ENCODE results near the gene DSG2. TPM values are rescaled to one million over a fixed set of nuclear protein-coding genes. Genes with fewer than 3 reads are reported as not detected.

DSG2 gene
- total RNA-seq, 1 experiment from 2014 or later: 123 TPM

- POLR2A ChIA-PET: no interaction called here
- intact Hi-C loops (cut with micrococcal nuclease): no loop called here
These were observed 40.9 kb downstream of the DSG2 start for GRCh38 chr18:31538837-31539236.

GRCh38 chr18:31546476-31546875 is 48.5 kb downstream of the DSG2 start:
- no peak overlapping the region for H3K27ac ChIP-seq (ENCODE audit: low read depth, low read length)

More at GRCh38 chr18:31538837-31539236, 40.9 kb downstream of the DSG2 start:
- no peaks in the 10 kb centered on the region for H3K27me3 ChIP-seq (ENCODE audit: insufficient read depth, low read length)
- H4K20me1 ChIP-seq (ENCODE audit: insufficient read depth): no peaks in the 10 kb centered on the region
- no peak overlapping the region for H3K4me2 ChIP-seq (ENCODE audit: low read length)
- H3K9me3 ChIP-seq (ENCODE audit: control insufficient read depth in 1 of 2, insufficient read depth in 1 of 2, low read depth in 1 of 2, low read length in 2 of 2): no peaks in the 10 kb centered on the region
- no TSS peak for BruUV-seq (replicated peaks)
- H3K36me3 ChIP-seq (ENCODE audit: control insufficient read depth in 1 of 2, insufficient read depth in 2 of 2, low read length in 2 of 2): peaks cover 49 to 59% of the 10 kb centered on the region in 2 experiments
- H3K4me3 ChIP-seq (replicated peaks in 1 of 2; ENCODE audit: low read depth in 1 of 2, low read length in 2 of 2): no peak overlapping the region
- no peak overlapping the region for H3K9ac ChIP-seq (ENCODE audit: low read length)
- H3K27ac ChIP-seq (ENCODE audit: low read depth, low read length): no peak overlapping the region
- TF ChIP-seq FOSL1 (IDR thresholded peaks at IDR 0.05; ENCODE audit: low read depth): no peak
- TF ChIP-seq TCF7L2 (IDR thresholded peaks at IDR 0.05; ENCODE audit: borderline replicate concordance, extremely low read depth, insufficient read depth, insufficient read length): no peak
- H2AFZ ChIP-seq (ENCODE audit: low read depth, low read length, poor library complexity, severe bottlenecking): no peak overlapping the region
- DNase-seq (ENCODE audit: low read depth, low spot score) (no peak), ATAC-seq (no peak)
- RAD21 ChIA-PET (ENCODE audit: low non-redundant PET in 1 of 2, low total read pairs in 2 of 2, uncharacterized antibody in 2 of 2, unreplicated experiment in 2 of 2): no interaction called here
- H3K9me2 ChIP-seq (ENCODE audit: insufficient read depth): no peaks in the 10 kb centered on the region
- H3K4me1 ChIP-seq (ENCODE audit: control insufficient read depth in 1 of 2, insufficient read depth in 2 of 2, low read length in 2 of 2): no peaks in the 10 kb centered on the region
- H3K79me2 ChIP-seq (ENCODE audit: insufficient read depth, low read length): no peaks in the 10 kb centered on the region
- CTCF ChIA-PET: no interaction called here

More at GRCh38 chr18:31546476-31546875, 48.5 kb downstream of the DSG2 start:
- RAD21 ChIA-PET (ENCODE audit: low non-redundant PET in 1 of 2, low total read pairs in 2 of 2, uncharacterized antibody in 2 of 2, unreplicated experiment in 2 of 2): no interaction called here
- no peak overlapping the region for H3K9ac ChIP-seq (ENCODE audit: low read length)
- no peaks in the 10 kb centered on the region for H4K20me1 ChIP-seq (ENCODE audit: insufficient read depth)
- no peak for DNase-seq (ENCODE audit: low read depth, low spot score)
- TF ChIP-seq FOSL1 (IDR thresholded peaks at IDR 0.05; ENCODE audit: low read depth) (no peak), REST (IDR thresholded peaks at IDR 0.05; ENCODE audit: low read depth) (no peak), MAX (IDR thresholded peaks at IDR 0.05) (no peak), ZNF274 (IDR thresholded peaks at IDR 0.05; ENCODE audit: low read depth, low read length) (no peak), YY1 (IDR thresholded peaks at IDR 0.05; ENCODE audit: extremely low read depth, insufficient replicate concordance, low read depth, low read length) (no peak), SIN3A (IDR thresholded peaks at IDR 0.05; ENCODE audit: low read depth) (no peak), TCF7L2 (IDR thresholded peaks at IDR 0.05; ENCODE audit: borderline replicate concordance, extremely low read depth, insufficient read depth, insufficient read length) (no peak), EGR1 (IDR thresholded peaks at IDR 0.05; ENCODE audit: low read depth) (no peak), CEBPB (IDR thresholded peaks at IDR 0.05; ENCODE audit: low read depth) (no peak), ZFX (IDR thresholded peaks at IDR 0.05) (no peak), POLR2AphosphoS5 (IDR thresholded peaks at IDR 0.05; ENCODE audit: low read depth, low read length) (no peak), POLR2A (IDR thresholded peaks at IDR 0.05; ENCODE audit: borderline replicate concordance, extremely low read depth, insufficient read depth, insufficient read length) (no peak), EZH2phosphoT487 (IDR thresholded peaks at IDR 0.05; ENCODE audit: borderline replicate concordance) (no peak), CTCF (IDR thresholded peaks at IDR 0.05 in 2 of 3, conservative IDR thresholded peaks at IDR 0.05 in 1 of 3; ENCODE audit: borderline replicate concordance in 1 of 3, insufficient read depth in 1 of 3, low read depth in 2 of 3, low read length in 2 of 3) (no peak), RAD21 (IDR thresholded peaks at IDR 0.05; ENCODE audit: low read depth) (no peak), JUND (IDR thresholded peaks at IDR 0.05) (no peak)
- H3K36me3 ChIP-seq (ENCODE audit: control insufficient read depth in 1 of 2, insufficient read depth in 2 of 2, low read length in 2 of 2): peaks cover 25 to 42% of the 10 kb centered on the region in 2 experiments
- H3K79me2 ChIP-seq (ENCODE audit: insufficient read depth, low read length): no peaks in the 10 kb centered on the region
- H3K4me2 ChIP-seq (ENCODE audit: low read length): no peak overlapping the region
- H3K27me3 ChIP-seq (ENCODE audit: insufficient read depth, low read length): no peaks in the 10 kb centered on the region
- H2AFZ ChIP-seq (ENCODE audit: low read depth, low read length, poor library complexity, severe bottlenecking): no peak overlapping the region
- no peaks in the 10 kb centered on the region for H3K9me3 ChIP-seq (ENCODE audit: control insufficient read depth in 1 of 2, insufficient read depth in 1 of 2, low read depth in 1 of 2, low read length in 2 of 2)
- BruUV-seq (replicated peaks): no TSS peak
- no peaks in the 10 kb centered on the region for H3K9me2 ChIP-seq (ENCODE audit: insufficient read depth)
- no peaks in the 10 kb centered on the region for H3K4me1 ChIP-seq (ENCODE audit: control insufficient read depth in 1 of 2, insufficient read depth in 2 of 2, low read length in 2 of 2)
- POLR2A ChIA-PET: no interaction called here
- no peak overlapping the region for H3K4me3 ChIP-seq (replicated peaks in 1 of 2; ENCODE audit: low read depth in 1 of 2, low read length in 2 of 2)
- no peak for ATAC-seq
- CTCF ChIA-PET: no interaction called here
- intact Hi-C loops (cut with micrococcal nuclease): no loop called here

All from HCT116 (cell line).